ENCODE results near the gene OR51L1. TPM values are rescaled to one million over a fixed set of nuclear protein-coding genes. Genes with fewer than 3 reads are reported as not detected.
"Not testable (repeated sequence)": the region's sequence is repeated elsewhere in the genome, so short reads cannot be mapped to it uniquely, and the experiment has no call there.

OR51L1 gene, protein sequence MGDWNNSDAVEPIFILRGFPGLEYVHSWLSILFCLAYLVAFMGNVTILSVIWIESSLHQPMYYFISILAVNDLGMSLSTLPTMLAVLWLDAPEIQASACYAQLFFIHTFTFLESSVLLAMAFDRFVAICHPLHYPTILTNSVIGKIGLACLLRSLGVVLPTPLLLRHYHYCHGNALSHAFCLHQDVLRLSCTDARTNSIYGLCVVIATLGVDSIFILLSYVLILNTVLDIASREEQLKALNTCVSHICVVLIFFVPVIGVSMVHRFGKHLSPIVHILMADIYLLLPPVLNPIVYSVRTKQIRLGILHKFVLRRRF
- not detected in 2 replicates for total RNA-seq (2014; rRNA removed; shearing (Covaris generic))

GRCh38 chr11:4994551-4994950, at the start of gene OR51L1:
OR51L1 (plus strand) TSS chr11:4994851; CDS start chr11:4998983, 4,132 bp downstream.
- Histone ChIP-seq H3K27ac (no peak within 1 kb of the TSS), H3K36me3 (no peaks in the 10 kb centered on the region), H3K9me3 (replicated peaks) (no peaks in the 10 kb centered on the region), H3K4me3 (no peak within 1 kb of the TSS), H3K27me3 (replicated peaks) (no peaks in the 10 kb centered on the region), H3K4me1 (replicated peaks) (no peaks in the 10 kb centered on the region)
- DNase-seq (ENCODE audit: low read depth in 1 of 2, low spot score in 2 of 2) = no peak

GRCh38 chr11:4947505-4947904, 47.1 kb upstream of the OR51L1 start, which contains the start of gene OR51A4:
OR51A4 (minus strand) TSS chr11:4947605; CDS start chr11:4947100, 505 bp downstream.
- Histone ChIP-seq H3K4me3 (no peak within 1 kb of the TSS), H3K4me1 (replicated peaks) (no peaks in the 10 kb centered on the region), H3K27me3 (replicated peaks) (0 out of 2 replicates have a peak, but pooled peaks cover 5% of the 10 kb centered on the region), H3K9me3 (replicated peaks) (no peaks in the 10 kb centered on the region), H3K36me3 (no peaks in the 10 kb centered on the region), H3K27ac (no peak within 1 kb of the TSS)
- no peak for DNase-seq (ENCODE audit: low read depth in 1 of 2, low spot score in 2 of 2)

- not testable (repeated sequence) for H3K27me3 ChIP-seq (replicated peaks); H3K4me3 ChIP-seq; H3K9me3 ChIP-seq (replicated peaks); H3K4me1 ChIP-seq (replicated peaks); H3K36me3 ChIP-seq; H3K27ac ChIP-seq; DNase-seq (ENCODE audit: low read depth in 1 of 2, low spot score in 2 of 2)
Measured at GRCh38 chr11:4955613-4956012, 39.0 kb upstream of the OR51L1 start, which contains the start of gene OR51A2. OR51A2 (minus strand) TSS chr11:4955713; CDS start chr11:4955713, 0 bp downstream.

GRCh38 chr11:4957396-4957795, 37.3 kb upstream of the OR51L1 start:
- H3K27me3 ChIP-seq (replicated peaks) = 0 out of 2 replicates have a peak, but pooled peaks cover 2% of the 10 kb centered on the region
- no peak overlapping the region for H3K27ac ChIP-seq

DNA sequence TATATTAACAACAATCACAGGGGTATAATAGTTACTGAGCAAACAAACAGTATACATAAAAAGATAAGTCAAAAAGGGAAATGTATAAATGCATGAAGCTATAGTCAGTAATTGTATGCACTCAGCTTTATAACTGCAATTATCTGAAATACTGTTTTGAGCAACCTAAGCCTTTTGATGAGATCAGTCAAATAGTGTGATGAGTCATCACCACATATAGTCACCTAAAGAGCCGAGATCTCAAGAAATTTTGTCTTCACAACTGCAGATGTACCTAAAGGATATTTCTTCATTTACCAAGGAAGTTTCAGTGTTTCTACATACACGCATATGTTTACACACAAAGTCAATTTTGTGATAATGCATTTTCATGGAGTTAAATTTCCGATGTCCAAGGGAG, 33.8 kb upstream of the OR51L1 start:
- H3K27ac ChIP-seq = no peak overlapping the region
- 0 out of 2 replicates have a peak, but pooled peaks cover 2% of the 10 kb centered on the region for H3K27me3 ChIP-seq (replicated peaks)
- DNase-seq (ENCODE audit: low read depth in 1 of 2, low spot score in 2 of 2) = no peak
- H3K9me3 ChIP-seq (replicated peaks) = no peaks in the 10 kb centered on the region
- H3K36me3 ChIP-seq = no peaks in the 10 kb centered on the region
- no peak overlapping the region for H3K4me3 ChIP-seq
- H3K4me1 ChIP-seq (replicated peaks) = no peaks in the 10 kb centered on the region

More at GRCh38 chr11:4957396-4957795, 37.3 kb upstream of the OR51L1 start:
- Histone ChIP-seq H3K36me3 (no peaks in the 10 kb centered on the region), H3K9me3 (replicated peaks) (no peaks in the 10 kb centered on the region), H3K4me3 (no peak overlapping the region), H3K4me1 (replicated peaks) (no peaks in the 10 kb centered on the region)
- no peak for DNase-seq (ENCODE audit: low read depth in 1 of 2, low spot score in 2 of 2)

GRCh38 chr11:4962816-4963215, 31.8 kb upstream of the OR51L1 start:
- Histone ChIP-seq H3K27me3 (replicated peaks) (no peaks in the 10 kb centered on the region), H3K9me3 (replicated peaks) (no peaks in the 10 kb centered on the region), H3K36me3 (no peaks in the 10 kb centered on the region), H3K4me1 (replicated peaks) (no peaks in the 10 kb centered on the region), H3K4me3 (no peak overlapping the region), H3K27ac (no peak overlapping the region)
- no peak for DNase-seq (ENCODE audit: low read depth in 1 of 2, low spot score in 2 of 2)

DNA sequence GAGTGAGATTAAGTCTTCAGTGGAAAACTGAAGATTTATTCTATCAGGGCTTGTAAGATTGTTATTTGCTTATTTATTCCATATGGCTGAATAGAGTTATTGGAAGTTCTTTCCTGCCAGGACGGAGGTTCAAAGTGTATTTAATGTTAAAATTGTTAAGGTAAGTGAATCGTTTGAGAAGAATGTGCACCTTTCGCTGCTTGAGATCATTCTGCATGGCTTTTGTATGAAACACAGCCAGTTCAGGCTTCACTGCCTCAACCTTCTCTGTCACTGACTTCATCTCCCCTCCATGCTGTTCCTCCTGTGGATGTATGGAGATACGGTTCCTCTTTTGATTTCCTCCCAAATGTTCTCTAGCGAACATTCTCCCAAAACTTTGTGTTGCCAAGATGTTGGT, 19.2 kb upstream of the OR51L1 start:
- H3K27me3 ChIP-seq (replicated peaks) = peaks cover 6% of the 10 kb centered on the region; the same call in 1 of the 2 replicates
- no peak overlapping the region for H3K4me3 ChIP-seq
- DNase-seq (ENCODE audit: low read depth in 1 of 2, low spot score in 2 of 2) = no peak
- no peak overlapping the region for H3K27ac ChIP-seq
- no peaks in the 10 kb centered on the region for H3K4me1 ChIP-seq (replicated peaks)
- no peaks in the 10 kb centered on the region for H3K9me3 ChIP-seq (replicated peaks)
- no peaks in the 10 kb centered on the region for H3K36me3 ChIP-seq

- DNase-seq (ENCODE audit: low read depth in 1 of 2, low spot score in 2 of 2) = no peak
- no peak overlapping the region for H3K27ac ChIP-seq
- no peak overlapping the region for H3K4me3 ChIP-seq
- no peaks in the 10 kb centered on the region for H3K9me3 ChIP-seq (replicated peaks)
- H3K36me3 ChIP-seq = no peaks in the 10 kb centered on the region
- no peaks in the 10 kb centered on the region for H3K4me1 ChIP-seq (replicated peaks)
- peaks cover 6% of the 10 kb centered on the region; the same call in 1 of the 2 replicates for H3K27me3 ChIP-seq (replicated peaks)
Measured at GRCh38 chr11:4979036-4979435, 15.6 kb upstream of the OR51L1 start.

DNA sequence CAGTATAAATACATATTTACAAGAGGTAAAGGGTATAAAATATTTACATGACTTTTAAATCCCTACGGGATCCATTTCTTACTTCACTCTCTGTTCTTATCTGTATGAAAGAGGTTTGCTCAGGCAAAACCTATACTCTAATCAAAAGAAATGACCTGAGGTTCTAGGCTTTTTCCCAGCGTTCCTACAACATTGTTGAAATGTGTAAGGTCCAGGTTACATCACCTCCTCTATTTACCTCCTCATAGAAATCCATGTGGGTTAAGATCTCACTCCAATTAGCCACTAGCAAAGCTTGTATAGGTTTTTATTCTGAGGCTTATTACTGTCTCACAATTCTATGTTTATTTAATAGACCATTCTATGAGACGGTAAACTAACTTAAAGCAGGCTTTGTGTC, 12.0 kb upstream of the OR51L1 start:
- Histone ChIP-seq H3K9me3 (replicated peaks) (no peaks in the 10 kb centered on the region), H3K4me3 (no peak overlapping the region), H3K36me3 (no peaks in the 10 kb centered on the region), H3K27ac (no peak overlapping the region), H3K27me3 (replicated peaks) (0 out of 2 replicates have a peak, but pooled peaks cover 3% of the 10 kb centered on the region), H3K4me1 (replicated peaks) (no peaks in the 10 kb centered on the region)
- no peak for DNase-seq (ENCODE audit: low read depth in 1 of 2, low spot score in 2 of 2)

- no peak for DNase-seq (ENCODE audit: low read depth in 1 of 2, low spot score in 2 of 2)
- H3K27ac ChIP-seq = no peak overlapping the region
- H3K27me3 ChIP-seq (replicated peaks) = no peaks in the 10 kb centered on the region
- no peaks in the 10 kb centered on the region for H3K4me1 ChIP-seq (replicated peaks)
- H3K4me3 ChIP-seq = no peak overlapping the region
- H3K36me3 ChIP-seq = no peaks in the 10 kb centered on the region
- H3K9me3 ChIP-seq (replicated peaks) = no peaks in the 10 kb centered on the region
Measured at GRCh38 chr11:4983841-4984240, 10.8 kb upstream of the OR51L1 start.

GRCh38 chr11:4991060-4991459, 3.6 kb upstream of the OR51L1 start:
- Histone ChIP-seq H3K27ac (no peak overlapping the region), H3K9me3 (replicated peaks) (no peaks in the 10 kb centered on the region), H3K4me1 (replicated peaks) (no peaks in the 10 kb centered on the region), H3K4me3 (no peak overlapping the region), H3K36me3 (no peaks in the 10 kb centered on the region), H3K27me3 (replicated peaks) (no peaks in the 10 kb centered on the region)
- no peak for DNase-seq (ENCODE audit: low read depth in 1 of 2, low spot score in 2 of 2)

DNA sequence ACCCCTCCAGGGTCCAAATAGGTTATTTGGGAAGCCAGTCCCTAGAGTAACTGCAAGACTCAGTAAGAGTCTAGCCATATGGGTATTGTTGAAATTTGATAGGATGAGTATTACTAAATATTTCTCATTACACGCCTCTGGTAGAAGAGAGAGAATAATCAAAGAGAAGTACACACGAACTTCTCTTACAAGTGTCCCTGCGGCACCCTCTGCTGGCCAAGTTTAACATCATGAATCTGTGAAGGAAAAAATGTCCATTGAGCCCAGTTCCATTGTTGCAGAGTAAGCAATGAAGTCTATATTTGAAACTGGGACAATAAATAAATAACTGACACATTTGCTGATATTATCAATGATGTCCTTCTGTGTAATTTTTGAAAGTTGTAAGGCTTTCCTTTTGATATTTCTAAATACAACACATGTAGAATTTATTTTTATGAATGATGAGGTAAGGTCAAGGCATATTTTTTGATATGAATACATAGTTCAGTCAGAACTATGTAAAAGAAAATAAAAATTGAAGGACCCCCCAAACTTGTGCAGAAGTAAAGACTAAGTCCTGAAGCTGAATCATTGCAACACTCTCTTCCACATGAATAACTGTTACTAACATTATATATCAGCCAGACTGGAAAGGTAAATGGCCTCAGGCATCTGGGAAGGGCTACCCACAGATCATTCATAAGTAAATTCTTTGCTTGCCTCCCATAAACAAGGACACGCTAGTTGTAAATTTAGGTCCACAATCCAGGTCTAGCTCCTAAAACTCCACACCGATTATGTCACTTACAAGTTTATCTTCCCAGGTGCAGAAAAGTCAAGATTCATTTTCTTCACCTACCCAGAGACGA, 10.0 kb downstream of the OR51L1 start:
- 0 out of 2 replicates have a peak, but pooled peaks cover 6% of the 10 kb centered on the region for H3K27me3 ChIP-seq (replicated peaks)
- H3K36me3 ChIP-seq = no peaks in the 10 kb centered on the region
- H3K4me3 ChIP-seq = no peak overlapping the region
- DNase-seq (ENCODE audit: low read depth in 1 of 2, low spot score in 2 of 2) = peak in 1 of 2 experiments; percentile 43
- H3K27ac ChIP-seq = no peak overlapping the region
- no peaks in the 10 kb centered on the region for H3K9me3 ChIP-seq (replicated peaks)
- no peaks in the 10 kb centered on the region for H3K4me1 ChIP-seq (replicated peaks)

DNA sequence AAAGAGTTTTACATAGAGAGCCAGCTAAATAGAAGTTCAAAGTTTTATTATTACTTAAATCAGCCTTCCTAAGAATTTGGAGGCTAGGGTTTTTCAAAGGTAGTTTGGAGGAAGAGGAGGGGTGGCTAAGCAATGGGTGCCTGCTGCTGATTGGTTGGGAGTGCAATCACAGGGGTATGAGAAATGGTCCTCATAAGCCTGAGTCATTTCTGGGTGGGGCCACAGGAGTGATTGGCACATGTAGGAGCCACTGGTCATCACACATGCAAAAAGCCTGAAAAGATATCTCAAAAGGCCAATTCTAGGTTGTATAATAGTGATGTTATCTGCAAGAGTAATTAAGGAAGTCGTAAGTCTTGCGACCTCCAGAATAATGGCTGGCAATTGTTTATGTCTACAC, 12.9 kb downstream of the OR51L1 start:
- no peaks in the 10 kb centered on the region for H3K36me3 ChIP-seq
- H3K9me3 ChIP-seq (replicated peaks) = no peaks in the 10 kb centered on the region
- no peak for DNase-seq (ENCODE audit: low read depth in 1 of 2, low spot score in 2 of 2)
- no peak overlapping the region for H3K4me3 ChIP-seq
- no peak overlapping the region for H3K27ac ChIP-seq
- H3K27me3 ChIP-seq (replicated peaks) = 0 out of 2 replicates have a peak, but pooled peaks cover 9% of the 10 kb centered on the region
- H3K4me1 ChIP-seq (replicated peaks) = no peaks in the 10 kb centered on the region

GRCh38 chr11:5011254-5011653, 16.6 kb downstream of the OR51L1 start:
- no peaks in the 10 kb centered on the region for H3K36me3 ChIP-seq
- H3K4me1 ChIP-seq (replicated peaks) = no peaks in the 10 kb centered on the region
- no peak overlapping the region for H3K4me3 ChIP-seq
- H3K9me3 ChIP-seq (replicated peaks) = no peaks in the 10 kb centered on the region
- no peak overlapping the region for H3K27ac ChIP-seq
- DNase-seq (ENCODE audit: low read depth in 1 of 2, low spot score in 2 of 2) = no peak
- 0 out of 2 replicates have a peak, but pooled peaks cover 12% of the 10 kb centered on the region for H3K27me3 ChIP-seq (replicated peaks)

All from SJSA1 (cell line).